Endothelial cell of umbilical vein (primary cell): Measurements from ENCODE around the gene TMEM125.

ENCODE experiments used
- CTCF ChIP-seq, 2 donors: IDR thresholded peaks; 1 replicate in 1 of 2; 2 replicates in 1 of 2; pipeline ENCODE4 v1.5.1; 2011; ENCODE audit warnings: low read length in 2 of 2, mild to moderate bottlenecking in 2 of 2, moderate library complexity in 2 of 2, control low read depth in 1 of 2, inconsistent platforms in 1 of 2, low read depth in 1 of 2; ENCODE audit not compliant: insufficient read depth in 1 of 2; ENCODE audit errors: extremely low read depth in 1 of 2
- EZH2 ChIP-seq: IDR thresholded peaks from 2 replicates; pipeline ENCODE4 v1.6.1; 2012; ENCODE audit warnings: borderline replicate concordance, low read depth, mild to moderate bottlenecking, moderate library complexity, low read length, inconsistent platforms; ENCODE audit not compliant: severe bottlenecking
- JUN ChIP-seq: IDR thresholded peaks from 2 replicates; pipeline ENCODE4 v1.6.1; 2011; ENCODE audit warnings: borderline replicate concordance, low read depth; ENCODE audit not compliant: insufficient read length, insufficient read depth

- TF ChIP-seq EZH2 (no peak), CTCF (IDR thresholded peaks at IDR 0.05; ENCODE audit: extremely low read depth in 1 of 2, insufficient read depth in 1 of 2, low read depth in 1 of 2, low read length in 2 of 2) (no peak), JUN (no peak)
Observed at GRCh38 chr1:43258370-43258769, 11.4 kb upstream of the TMEM125 start.
